ENCODE data around the gene SLC7A9.
A peak's percentile ranks its signal among the peaks of the same experiment; 100 is the strongest.

Gene SLC7A9

DNA sequence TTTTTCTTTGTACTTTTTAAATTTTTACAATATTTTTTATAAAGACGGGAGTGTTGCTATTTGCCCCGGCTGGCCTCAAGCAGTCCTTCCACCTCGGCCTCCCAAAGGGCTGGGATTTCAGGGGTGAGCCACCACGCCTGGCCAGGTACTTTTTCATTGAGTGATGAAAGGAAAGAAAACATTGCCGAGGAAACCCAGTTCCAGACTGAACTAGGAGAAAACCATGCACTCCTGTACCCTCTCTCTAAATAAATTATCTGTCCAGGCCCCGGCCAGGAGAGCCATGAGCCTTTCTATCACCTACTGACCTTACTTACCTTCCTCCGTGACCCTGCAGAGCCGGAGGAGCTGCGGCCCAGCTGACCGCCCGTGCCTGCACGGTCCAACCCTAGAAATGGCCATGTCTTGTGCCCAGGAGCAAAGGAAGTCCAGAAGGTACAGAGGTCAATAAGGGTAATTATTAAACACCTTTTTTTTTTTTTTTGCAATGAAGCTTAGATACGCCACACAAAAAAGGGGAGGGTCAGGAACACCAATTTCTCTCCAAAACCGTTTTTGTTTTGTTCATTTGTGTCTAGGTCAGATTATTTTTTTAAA lies at the start of gene SLC7A9:
TSS of gene SLC7A9 (minus strand) at position 399 of the 597 bp plus-strand sequence. CDS start 1,233 bp downstream, outside the sequence.
- no peak for DNase-seq (ENCODE audit: low read depth in 2 of 2)

GRCh38 chr19:32919365-32919764 lies 49.8 kb upstream of the SLC7A9 start:
- DNase-seq (ENCODE audit: low read depth in 2 of 2): no peak

DNA sequence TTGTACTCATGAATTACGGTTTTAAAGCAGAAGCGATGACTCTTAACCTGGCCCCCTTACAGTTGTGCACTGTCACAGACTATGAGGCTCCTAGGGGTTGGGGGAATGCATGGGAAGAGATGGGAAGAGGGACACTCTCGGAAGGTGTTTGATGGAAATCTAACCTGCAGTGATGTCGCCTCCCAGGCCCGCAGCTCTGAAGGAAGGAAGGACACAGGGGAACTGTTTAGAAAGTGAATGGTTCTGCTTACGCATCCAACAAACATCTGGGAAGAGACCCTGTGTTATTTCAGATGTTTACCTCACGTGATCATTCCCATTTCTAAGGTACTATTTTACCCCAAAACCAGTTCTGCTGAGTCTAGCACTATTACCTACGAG lies 48.0 kb upstream of the SLC7A9 start:
- DNase-seq (ENCODE audit: low read depth in 2 of 2): no peak

DNA sequence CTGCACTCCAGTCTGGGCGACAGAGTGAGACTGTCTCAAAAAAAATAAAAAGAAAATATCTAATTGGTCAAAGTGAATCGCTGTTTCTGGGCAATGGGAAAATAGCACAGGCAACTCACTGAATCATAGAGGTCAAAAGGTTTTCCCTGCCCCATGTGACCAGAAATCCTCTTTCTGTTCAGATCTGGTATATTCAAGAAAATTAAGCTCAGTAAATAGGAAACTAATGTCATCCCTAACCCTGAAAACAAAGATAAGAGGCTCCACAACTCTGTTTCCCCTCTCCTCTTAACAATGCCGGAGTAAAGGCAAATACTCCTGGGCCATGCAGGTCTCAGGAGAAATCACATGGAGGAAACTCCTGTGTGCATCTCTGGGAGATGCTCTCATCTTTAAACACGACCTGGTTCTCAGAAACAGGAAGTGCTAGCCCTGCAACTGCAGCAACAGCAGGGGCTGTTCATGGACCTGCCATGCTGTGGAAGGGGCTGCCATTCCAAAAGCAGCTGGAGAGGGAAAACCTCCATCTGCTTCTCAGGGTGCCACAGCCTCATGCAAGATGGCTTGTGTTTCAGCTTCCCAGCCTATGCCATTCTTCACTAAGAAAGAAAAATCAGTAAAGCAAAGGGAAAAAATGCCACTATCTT lies 47.5 kb upstream of the SLC7A9 start:
- DNase-seq (ENCODE audit: low read depth in 2 of 2): no peak

GRCh38 chr19:32914879-32915660 lies 45.5 kb upstream of the SLC7A9 start:
- DNase-seq (ENCODE audit: low read depth in 2 of 2): no peak

- DNase-seq (ENCODE audit: low read depth in 2 of 2): no peak
Observed at GRCh38 chr19:32911467-32911866, 41.9 kb upstream of the SLC7A9 start.

GRCh38 chr19:32910874-32911273 lies 41.3 kb upstream of the SLC7A9 start:
- no peak for DNase-seq (ENCODE audit: low read depth in 2 of 2)

- no peak for DNase-seq (ENCODE audit: low read depth in 2 of 2)
Observed at GRCh38 chr19:32910094-32910493, 40.5 kb upstream of the SLC7A9 start.

DNA sequence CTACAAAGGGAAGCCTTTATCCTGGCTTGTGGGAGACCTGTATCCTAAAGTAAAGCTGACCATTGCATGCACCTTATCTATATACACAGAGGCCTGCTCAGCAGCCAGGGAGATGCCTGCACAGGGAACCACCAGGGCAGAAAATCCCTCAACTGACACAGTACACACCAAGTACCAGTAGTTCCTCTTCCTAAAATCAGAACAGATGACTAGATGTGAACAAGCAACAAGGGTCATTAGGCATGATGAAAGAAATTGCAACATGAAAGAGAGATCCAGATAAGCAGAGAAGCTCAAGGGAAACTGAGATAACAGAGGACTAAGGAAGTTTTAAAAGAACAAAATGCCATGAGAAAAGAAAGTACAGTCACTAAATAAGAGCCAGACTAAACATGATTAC lies 39.7 kb upstream of the SLC7A9 start:
- DNase-seq (ENCODE audit: low read depth in 2 of 2): no peak

DNA sequence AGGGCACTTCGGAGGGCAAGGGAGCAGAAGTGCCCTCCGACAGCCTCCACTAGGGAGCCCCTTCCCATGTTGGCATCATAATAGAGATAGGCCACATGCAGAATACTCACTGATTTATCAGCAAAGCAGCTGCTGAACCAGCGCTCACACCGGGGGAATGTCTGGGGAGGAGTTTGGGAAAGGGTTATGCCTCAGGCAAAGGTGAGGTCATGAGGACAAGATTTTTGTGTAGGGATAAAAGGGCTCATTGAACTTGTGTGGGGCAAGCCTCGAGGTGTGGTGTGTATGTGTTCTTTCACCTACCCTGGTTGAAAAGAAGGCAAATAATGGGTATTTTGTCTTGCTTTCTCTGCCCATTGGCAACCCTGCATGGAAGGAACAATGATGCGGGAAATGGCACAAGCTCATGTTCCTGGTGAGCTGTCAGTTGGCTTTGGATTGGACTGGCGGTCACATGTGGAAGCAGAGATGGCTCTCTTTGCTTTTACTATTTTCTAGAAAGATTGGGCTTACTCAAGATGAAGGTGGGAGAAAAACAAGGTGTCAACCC lies 39.1 kb upstream of the SLC7A9 start:
- DNase-seq (ENCODE audit: low read depth in 2 of 2): no peak

GRCh38 chr19:32902448-32902847 lies 32.9 kb upstream of the SLC7A9 start:
- DNase-seq (ENCODE audit: low read depth in 2 of 2): no peak

- DNase-seq (ENCODE audit: low read depth in 2 of 2): no peak
Observed at GRCh38 chr19:32901504-32902161, 32.1 kb upstream of the SLC7A9 start.

GRCh38 chr19:32896516-32897214 lies 27.1 kb upstream of the SLC7A9 start:
- peak in 1 of 2 experiments; percentile 6 for DNase-seq (ENCODE audit: low read depth in 2 of 2)

GRCh38 chr19:32895384-32895783 lies 25.8 kb upstream of the SLC7A9 start:
- DNase-seq (ENCODE audit: low read depth in 2 of 2): no peak

GRCh38 chr19:32891609-32892008 lies 22.0 kb upstream of the SLC7A9 start:
- no peak for DNase-seq (ENCODE audit: low read depth in 2 of 2)

GRCh38 chr19:32890841-32891240 lies 21.3 kb upstream of the SLC7A9 start:
- no peak for DNase-seq (ENCODE audit: low read depth in 2 of 2)

GRCh38 chr19:32890326-32890725 lies 20.8 kb upstream of the SLC7A9 start:
- DNase-seq (ENCODE audit: low read depth in 2 of 2): no peak

DNA sequence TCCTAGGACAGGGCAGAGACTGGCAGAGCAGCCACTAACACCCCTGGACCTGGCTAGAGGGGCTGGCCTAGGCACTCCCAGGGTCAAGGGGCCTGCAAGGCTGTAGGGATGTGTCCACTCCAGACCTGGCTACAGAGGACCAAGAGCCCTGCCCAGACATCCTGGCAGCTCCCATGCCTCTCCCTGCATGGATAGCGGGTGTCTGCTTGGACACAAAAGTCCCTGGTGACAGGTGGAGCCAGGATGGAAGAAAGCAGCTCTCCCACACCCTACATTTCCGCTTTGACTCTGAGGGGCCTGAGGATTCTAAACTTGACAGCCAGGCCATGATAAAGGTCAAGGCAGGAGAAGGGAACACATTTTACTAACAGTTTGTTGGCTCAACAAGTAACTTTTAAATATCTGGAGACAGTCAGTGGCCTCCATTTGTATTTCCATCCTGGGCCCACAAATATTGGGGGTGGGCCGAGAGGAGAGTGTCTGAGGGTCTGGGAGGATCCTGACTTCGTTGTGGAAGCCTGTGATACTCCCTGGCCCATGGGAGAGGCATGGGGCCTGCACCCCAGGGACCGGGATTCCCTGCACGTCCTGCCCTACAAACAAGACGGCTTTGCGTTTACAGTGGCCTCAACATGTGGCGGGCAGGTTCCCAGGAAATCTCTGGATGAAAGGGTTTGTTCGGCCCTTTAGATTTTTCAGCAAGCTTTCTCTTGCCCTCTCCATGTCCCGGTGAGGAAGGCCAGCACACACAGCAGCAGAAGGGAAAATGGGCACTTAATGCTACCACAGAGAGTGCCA lies 19.8 kb upstream of the SLC7A9 start:
- DNase-seq (ENCODE audit: low read depth in 2 of 2): no peak

- DNase-seq (ENCODE audit: low read depth in 2 of 2): no peak
Observed at GRCh38 chr19:32887572-32888215, 18.1 kb upstream of the SLC7A9 start.

GRCh38 chr19:32886241-32886640 lies 16.7 kb upstream of the SLC7A9 start:
- DNase-seq (ENCODE audit: low read depth in 2 of 2): no peak
